Endothelial cell of umbilical vein (primary cell): ENCODE measurements around the gene COLQ. TPM values are rescaled to one million over a fixed set of nuclear protein-coding genes. Genes with fewer than 3 reads are reported as not detected.

Source experiments
- BruUV-seq: library from RNA; stranded (reverse); fragments of 400-500 nt; replicated peaks from 2 replicates; lab custom pipeline; 2021; lab: Mats Ljungman, UMichigan
- CTCF ChIA-PET: fragments of 300-600, 350-600 bp; sonication (Branson Sonifier 250); formaldehyde crosslinking; loops from one replicate; lab custom pipeline; 2021; ENCODE audit warnings: antibody characterized with exemption, inconsistent platforms; lab: Charles Lee
- POLR2A ChIA-PET: fragments of 300-600, 350-600 bp; sonication (Branson Sonifier 250); formaldehyde crosslinking; loops from one replicate; lab custom pipeline; 2021; ENCODE audit warnings: antibody characterized with exemption, inconsistent platforms; lab: Charles Lee
- DNase-seq: peaks from one replicate; pipeline ENCODE4 v3.0.0-alpha.2; 2011; ENCODE audit warnings: low read depth, low spot score
- FAIRE-seq: peaks from 2 replicates; lab custom pipeline; 2011; peaks lifted over from hg19 to GRCh38; lab: Jason Lieb, UNC
- H2AFZ ChIP-seq: 2 replicates; pipeline ENCODE4 v1.6.0; 2012; ENCODE audit warnings: low read depth, low read length, control low read depth, inconsistent platforms
- H3K27ac ChIP-seq: 2 replicates; pipeline ENCODE4 v1.5.1; 2011; ENCODE audit warnings: low read depth, mild to moderate bottlenecking, control low read depth, low read length, moderate library complexity; ENCODE audit not compliant: insufficient read depth
- H3K27me3 ChIP-seq, 2 experiments: 2 replicates each; pipeline versions ENCODE4 v1.6.0 to v1.6.1; 2011; ENCODE audit warnings: low read length in 2 of 2, mixed read lengths in 1 of 2; ENCODE audit not compliant: control insufficient read depth in 2 of 2, insufficient read depth in 2 of 2
- H3K36me3 ChIP-seq, 2 experiments: 2 replicates in 1 of 2; 3 replicates in 1 of 2; pipeline ENCODE4 v1.5.1; 2011; ENCODE audit warnings: low read length in 2 of 2, mild to moderate bottlenecking in 1 of 2, moderate library complexity in 1 of 2; ENCODE audit not compliant: control insufficient read depth in 2 of 2, insufficient read depth in 2 of 2; ENCODE audit errors: extremely low read depth in 1 of 2
- H3K4me1 ChIP-seq: 3 replicates; pipeline ENCODE4 v1.5.1; 2011; ENCODE audit warnings: mild to moderate bottlenecking, low read length; ENCODE audit not compliant: control insufficient read depth, insufficient read depth; ENCODE audit errors: extremely low read depth
- H3K4me2 ChIP-seq: 2 replicates; pipeline ENCODE4 v1.6.1; 2011; ENCODE audit warnings: low read length, control low read depth, mixed read lengths; ENCODE audit not compliant: insufficient read depth
- H3K4me3 ChIP-seq, 3 experiments: fragments of 200-600 bp in 1 of 3; sonication (generic), shearing (Covaris generic) in 1 of 3; replicated peaks in 1 of 3; 2 replicates each; pipeline ENCODE4 v1.5.1; 2011 to 2016; ENCODE audit warnings: control low read depth in 3 of 3, low read length in 3 of 3, mild to moderate bottlenecking in 2 of 3, inconsistent platforms in 1 of 3, low read depth in 1 of 3, moderate library complexity in 1 of 3; ENCODE audit not compliant: insufficient read depth in 1 of 3
- H3K79me2 ChIP-seq: 2 replicates; pipeline ENCODE4 v1.6.0; 2012; ENCODE audit warnings: low read length, inconsistent platforms; ENCODE audit not compliant: control insufficient read depth, insufficient read depth
- H3K9ac ChIP-seq: replicated peaks from 2 replicates; pipeline ENCODE3; 2011; ENCODE audit warnings: low read length, control low read depth; ENCODE audit not compliant: insufficient read depth; ENCODE audit errors: extremely low read depth
- H3K9me1 ChIP-seq: replicated peaks from 3 replicates; pipeline ENCODE4 v1.6.0; 2011; ENCODE audit warnings: mild to moderate bottlenecking, low read length; ENCODE audit not compliant: control insufficient read depth, insufficient read depth; ENCODE audit errors: extremely low read depth
- H3K9me3 ChIP-seq: replicated peaks from 2 replicates; pipeline ENCODE4 v1.5.1; 2012; ENCODE audit warnings: low read length, inconsistent platforms; ENCODE audit not compliant: control insufficient read depth, insufficient read depth
- H4K20me1 ChIP-seq: replicated peaks from 2 replicates; pipeline ENCODE3; 2011; ENCODE audit warnings: mild to moderate bottlenecking, low read length; ENCODE audit not compliant: control insufficient read depth, insufficient read depth; ENCODE audit errors: extremely low read depth
- CTCF ChIP-seq, 2 donors: IDR thresholded peaks; 1 replicate in 1 of 2; 2 replicates in 1 of 2; pipeline ENCODE4 v1.5.1; 2011; ENCODE audit warnings: low read length in 2 of 2, mild to moderate bottlenecking in 2 of 2, moderate library complexity in 2 of 2, control low read depth in 1 of 2, inconsistent platforms in 1 of 2, low read depth in 1 of 2; ENCODE audit not compliant: insufficient read depth in 1 of 2; ENCODE audit errors: extremely low read depth in 1 of 2
- EZH2 ChIP-seq: IDR thresholded peaks from 2 replicates; pipeline ENCODE4 v1.6.1; 2012; ENCODE audit warnings: borderline replicate concordance, low read depth, mild to moderate bottlenecking, moderate library complexity, low read length, inconsistent platforms; ENCODE audit not compliant: severe bottlenecking
- FOS ChIP-seq: IDR thresholded peaks from 2 replicates; pipeline ENCODE4 v1.6.1; 2011; ENCODE audit warnings: mild to moderate bottlenecking, low read length, moderate library complexity, borderline replicate concordance; ENCODE audit not compliant: insufficient read depth
- GATA2 ChIP-seq: IDR thresholded peaks from 2 replicates; pipeline ENCODE4 v1.7.0; 2011; ENCODE audit warnings: low read depth, mild to moderate bottlenecking, moderate library complexity, mixed read lengths, low read length; ENCODE audit not compliant: insufficient read length, insufficient read depth
- JUN ChIP-seq: IDR thresholded peaks from 2 replicates; pipeline ENCODE4 v1.6.1; 2011; ENCODE audit warnings: borderline replicate concordance, low read depth; ENCODE audit not compliant: insufficient read length, insufficient read depth
- MYC ChIP-seq: IDR thresholded peaks from one replicate; pipeline ENCODE4 v1.6.1; 2011; ENCODE audit warnings: mild to moderate bottlenecking, low read depth, low read length
- POLR2A ChIP-seq: IDR thresholded peaks from 2 replicates; pipeline ENCODE4 v1.6.1; 2012; ENCODE audit warnings: low read depth, mild to moderate bottlenecking, control low read depth, low read length
- POLR2AphosphoS5 ChIP-seq: IDR thresholded peaks from 2 replicates; pipeline ENCODE4 v1.6.1; 2012; ENCODE audit warnings: low read depth, mild to moderate bottlenecking, control low read depth, low read length, moderate library complexity; ENCODE audit not compliant: insufficient read depth
- dilution Hi-C: fragments of 300-500 bp; cut with MboI; formaldehyde crosslinking; loops from one replicate; pipeline ENCODE4 v1.15.0; 2019; ENCODE audit warnings: low sequenced_read_pairs; ENCODE audit not compliant: extremely low pct_ligation_motif_present
- intact Hi-C: fragments of 100-400 bp; cut with micrococcal nuclease; formaldehyde crosslinking; loops from one replicate; pipeline ENCODE4 v1.10.0; 2022
- polyA plus RNA-seq, 4 experiments: library from polyadenylated mRNA; depleted of rRNA in 3 of 4; stranded (reverse) in 3 of 4; unstranded in 1 of 4; fragments of >200 nt; gene quantifications; 2 replicates each; pipeline versions ENCODE4 v1.2.1 to v1.2.3, GENCODE V29; 2011 to 2012; ENCODE audit warnings: missing spikeins in 1 of 4
- total RNA-seq: library from RNA; stranded (reverse); gene quantifications from 2 replicates; pipeline ENCODE4 v1.2.3, GENCODE V29; 2021
- TF ChIP-seq, protein P1 (sequence below): IDR thresholded peaks from 2 replicates; pipeline ENCODE4 v1.6.1; 2011; ENCODE audit not compliant: insufficient read depth, insufficient read length

COLQ gene
- total and polyA plus RNA-seq, 2 donors (not counting 3 experiments of a cell fraction or from before 2014, with no cell fraction given): 2.0 to 2.3 TPM

- ChIA-PET CTCF (no interaction called here), POLR2A (no interaction called here)
- no peak overlapping the region for H3K9ac ChIP-seq
- peaks cover 14 to 21% of the 10 kb centered on the region in 2 experiments for H3K36me3 ChIP-seq
- H3K9me3 ChIP-seq: no peaks in the 10 kb centered on the region
- TF ChIP-seq CTCF (IDR thresholded peaks at IDR 0.05; ENCODE audit: extremely low read depth in 1 of 2, insufficient read depth in 1 of 2, low read depth in 1 of 2, low read length in 2 of 2): no peak
- TF ChIP-seq, protein P1, sequence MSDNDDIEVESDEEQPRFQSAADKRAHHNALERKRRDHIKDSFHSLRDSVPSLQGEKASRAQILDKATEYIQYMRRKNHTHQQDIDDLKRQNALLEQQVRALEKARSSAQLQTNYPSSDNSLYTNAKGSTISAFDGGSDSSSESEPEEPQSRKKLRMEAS: no peak
- H3K27ac ChIP-seq: no peak overlapping the region
- peaks cover 24% of the 10 kb centered on the region for H3K79me2 ChIP-seq
- no peak overlapping the region for H2AFZ ChIP-seq
- no peak overlapping the region for H3K4me2 ChIP-seq
- H3K9me1 ChIP-seq: no peaks in the 10 kb centered on the region
- DNase-seq (no peak), FAIRE-seq (no peak)
- dilution Hi-C loops (no loop called here), intact Hi-C loops (no loop called here)
- H4K20me1 ChIP-seq: no peaks in the 10 kb centered on the region
- H3K27me3 ChIP-seq: no peaks in the 10 kb centered on the region
- no peak overlapping the region for H3K4me3 ChIP-seq
- peaks cover 6% of the 10 kb centered on the region for H3K4me1 ChIP-seq
- BruUV-seq: no TSS peak
Measured at GRCh38 chr3:15433531-15433930, 88.0 kb downstream of the COLQ start.

DNA sequence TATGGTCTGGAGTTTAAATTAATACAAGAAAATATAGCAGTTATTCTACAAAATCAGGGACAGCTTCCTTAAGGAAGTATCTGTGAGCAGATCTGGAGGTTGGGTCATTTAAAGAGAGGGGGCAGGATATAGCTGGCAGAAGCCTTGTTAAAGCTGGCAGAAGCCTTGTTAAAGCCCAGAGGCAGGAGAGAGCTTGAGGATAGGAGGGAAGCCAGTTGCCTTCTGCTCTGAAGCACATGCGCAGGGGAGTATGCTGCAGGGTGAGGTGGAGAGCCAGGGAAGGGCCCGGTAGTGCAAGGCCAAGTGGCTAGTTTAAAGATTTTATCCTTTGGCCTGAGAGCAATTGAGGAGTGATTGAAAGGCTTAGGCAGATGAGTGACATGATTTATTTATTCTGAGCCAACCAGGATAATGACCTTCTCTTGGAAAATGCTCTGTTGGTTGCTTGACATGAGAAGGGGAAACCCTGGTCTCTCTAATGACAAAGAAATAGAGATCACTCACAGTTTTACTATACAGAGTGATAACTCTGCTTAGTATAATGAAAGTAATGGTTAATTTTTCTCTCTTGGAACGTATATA is 90.2 kb downstream of the COLQ start:
- Histone ChIP-seq H3K4me3 (no peak overlapping the region), H3K27ac (no peak overlapping the region), H3K4me1 (peaks cover 15% of the 10 kb centered on the region), H3K9me3 (no peaks in the 10 kb centered on the region), H4K20me1 (no peaks in the 10 kb centered on the region), H3K36me3 (peaks cover 13% of the 10 kb centered on the region in 2 experiments), H3K9me1 (no peaks in the 10 kb centered on the region), H3K79me2 (peaks cover 44% of the 10 kb centered on the region), H3K27me3 (no peaks in the 10 kb centered on the region), H3K9ac (no peak overlapping the region), H3K4me2 (no peak overlapping the region), H2AFZ (no peak overlapping the region)
- intact Hi-C loops (no loop called here), dilution Hi-C loops (no loop called here)
- ChIA-PET CTCF (interaction anchor here (2.2 kb wide), 1 partner anchor 26 kb away, joined by 8 read pairs; no protein-coding TSS in a partner anchor), POLR2A (no interaction called here)
- no TSS peak for BruUV-seq
- FAIRE-seq (no peak), DNase-seq (no peak)
- TF ChIP-seq, protein P1: no peak
- TF ChIP-seq FOS (no peak), MYC (no peak), EZH2 (no peak), POLR2AphosphoS5 (no peak), CTCF (IDR thresholded peaks at IDR 0.05; ENCODE audit: extremely low read depth in 1 of 2, insufficient read depth in 1 of 2, low read depth in 1 of 2, low read length in 2 of 2) (no peak), POLR2A (no peak), GATA2 (no peak), JUN (no peak)
